CD4-positive, CD25-positive, alpha-beta regulatory T cell (primary cell): ENCODE data around the gene DIS3L. TPM values are rescaled to one million over a fixed set of nuclear protein-coding genes. Genes with fewer than 3 reads are reported as not detected.
"Not testable (repeated sequence)": the region's sequence is repeated elsewhere in the genome, so short reads cannot be mapped to it uniquely, and the experiment has no call there.

Source experiments
- ATAC-seq, 2 donors: fragments of 150-1000 bp; cut with Tn5 transposase; one replicate each; pipeline ENCODE4 v1.10.0; 2021; ENCODE audit warnings: low read depth in 2 of 2, moderate number of reproducible peaks in 2 of 2, moderate library complexity in 1 of 2
- DNase-seq, 3 donors: peaks; one replicate each; pipeline versions ENCODE4 v3.0.0 to v3.0.0-alpha.2; 2012 to 2022; ENCODE audit warnings: mixed read lengths in 1 of 3
- H3K27ac ChIP-seq: one replicate; pipeline ENCODE4 v1.7.0; 2013; ENCODE audit warnings: mild to moderate bottlenecking, low read length; ENCODE audit not compliant: insufficient read depth, poor library complexity, severe bottlenecking
- H3K27me3 ChIP-seq: one replicate; pipeline ENCODE4 v1.7.0; 2013; ENCODE audit warnings: low read length; ENCODE audit not compliant: control insufficient read depth, insufficient read depth
- H3K36me3 ChIP-seq: one replicate; pipeline ENCODE4 v1.7.0; 2013; ENCODE audit warnings: mild to moderate bottlenecking, low read length, moderate library complexity; ENCODE audit not compliant: control insufficient read depth, insufficient read depth
- H3K4me1 ChIP-seq: 2 replicates; pipeline ENCODE4 v1.7.0; 2013; ENCODE audit warnings: mild to moderate bottlenecking, low read length; ENCODE audit not compliant: insufficient read depth, control insufficient read depth, poor library complexity, severe bottlenecking
- H3K4me3 ChIP-seq: one replicate; pipeline ENCODE4 v1.7.0; 2013; ENCODE audit warnings: low read depth, mild to moderate bottlenecking, low read length, moderate library complexity
- H3K9me3 ChIP-seq, 2 experiments: 1 replicate in 1 of 2; 2 replicates in 1 of 2; pipeline ENCODE4 v1.7.0; 2013; ENCODE audit warnings: low read length in 2 of 2, mild to moderate bottlenecking in 1 of 2, moderate library complexity in 1 of 2; ENCODE audit not compliant: control insufficient read depth in 2 of 2
- H3K27ac Mint-ChIP-seq, 3 donors: one replicate each; pipeline ENCODE4 v1.8.0; 2020 to 2022; ENCODE audit warnings: mild to moderate bottlenecking in 3 of 3, mixed read lengths in 3 of 3, moderate library complexity in 2 of 3
- H3K27me3 Mint-ChIP-seq: one replicate; pipeline ENCODE4 v1.8.0; 2022; ENCODE audit warnings: mild to moderate bottlenecking, mixed read lengths
- H3K36me3 Mint-ChIP-seq: one replicate; pipeline ENCODE4 v1.8.0; 2020; ENCODE audit warnings: mixed read lengths
- H3K4me1 Mint-ChIP-seq, 4 donors: one replicate each; pipeline ENCODE4 v1.8.0; 2020 to 2022; ENCODE audit warnings: mixed read lengths in 4 of 4, mild to moderate bottlenecking in 1 of 4
- H3K4me3 Mint-ChIP-seq, 4 donors: one replicate each; pipeline ENCODE4 v1.8.0; 2020 to 2022; ENCODE audit warnings: mild to moderate bottlenecking in 4 of 4, mixed read lengths in 4 of 4, moderate library complexity in 3 of 4
- H3K9me3 Mint-ChIP-seq, 7 donors: one replicate each; pipeline ENCODE4 v1.8.0; 2020 to 2022; ENCODE audit warnings: mixed read lengths in 7 of 7, mild to moderate bottlenecking in 3 of 7, moderate library complexity in 2 of 7
- polyA plus RNA-seq, 4 donors: library from polyadenylated mRNA; unstranded; fragments of 300-500 nt; fragmentation: Illumina TruSeq; gene quantifications; one replicate each; pipeline ENCODE4 v1.2.3, GENCODE V29; 2021
- total RNA-seq: library from RNA; stranded (reverse); gene quantifications from one replicate; pipeline ENCODE4 v1.2.3, GENCODE V29; 2022

Gene DIS3L
- total and polyA plus RNA-seq, 5 donors from 2014 or later = 23.4 to 35.9 (median 27.4) TPM

DNA sequence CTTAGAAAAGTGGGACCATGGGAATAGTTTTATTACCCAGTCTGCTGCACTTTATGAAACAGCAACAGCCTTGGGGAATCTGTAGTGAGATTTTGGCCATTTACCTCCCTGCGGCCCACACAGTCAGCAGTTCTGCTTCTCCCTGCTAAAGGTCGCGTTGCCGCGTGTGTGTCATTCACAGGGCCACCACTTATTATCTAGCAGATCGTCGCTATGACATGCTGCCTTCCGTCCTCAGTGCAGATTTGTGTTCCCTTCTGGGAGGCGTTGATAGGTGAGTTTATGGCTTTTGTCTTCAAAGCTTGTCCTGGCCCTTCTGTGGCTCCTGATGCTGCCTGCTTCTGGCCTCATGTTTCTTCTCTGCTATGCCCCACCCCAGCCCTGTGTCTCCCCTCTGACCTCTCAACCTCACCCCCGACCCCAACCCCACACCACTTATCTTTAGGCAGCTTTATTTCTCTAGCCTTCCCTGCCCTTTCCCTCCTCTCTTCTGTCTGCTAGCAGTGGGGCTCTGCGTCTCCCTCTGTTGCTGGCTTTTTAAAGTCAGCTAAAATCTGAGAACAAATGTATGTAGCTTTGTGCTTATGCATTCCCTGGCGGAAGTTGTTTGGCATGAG, 30.1 kb downstream of the DIS3L start:
- no peak for DNase-seq
- Histone ChIP-seq H3K9me3 (no peaks in the 10 kb centered on the region), H3K27ac (no peak overlapping the region), H3K4me3 (no peak overlapping the region), H3K4me1 (no peaks in the 10 kb centered on the region), H3K36me3 (peaks cover 86% of the 10 kb centered on the region), H3K27me3 (no peaks in the 10 kb centered on the region)
- Mint-ChIP-seq H3K36me3 (peaks cover 33% of the 10 kb centered on the region), H3K4me1 (peaks cover 0 to 5% (median 0%) of the 10 kb centered on the region in 4 donors), H3K4me3 (no peak overlapping the region), H3K27ac (peak overlapping the region; percentile 18 to 58 (median 37)), H3K9me3 (no peaks in the 10 kb centered on the region), H3K27me3 (no peaks in the 10 kb centered on the region)
- ATAC-seq = no peak

DNA sequence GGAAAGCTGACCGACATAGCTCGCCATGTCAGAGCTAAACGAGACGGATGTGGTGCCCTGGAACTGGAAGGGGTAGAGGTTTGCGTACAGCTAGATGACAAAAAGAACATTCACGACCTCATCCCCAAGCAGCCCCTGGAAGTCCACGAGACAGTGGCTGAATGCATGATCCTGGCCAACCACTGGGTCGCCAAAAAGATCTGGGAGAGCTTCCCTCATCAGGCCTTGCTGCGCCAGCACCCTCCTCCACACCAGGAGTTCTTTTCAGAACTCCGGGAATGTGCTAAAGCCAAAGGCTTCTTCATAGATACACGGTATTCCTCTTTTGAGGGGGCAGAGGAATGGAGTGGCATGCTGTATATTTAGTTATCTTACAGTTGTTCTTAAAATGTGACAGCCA, 32.7 kb downstream of the DIS3L start:
- H3K4me3 Mint-ChIP-seq = no peak overlapping the region
- H3K4me3 ChIP-seq = no peak overlapping the region
- H3K27ac ChIP-seq = no peak overlapping the region
- DNase-seq (no peak), ATAC-seq (no peak)
- no peaks in the 10 kb centered on the region for H3K9me3 ChIP-seq
- peaks cover 31% of the 10 kb centered on the region for H3K36me3 Mint-ChIP-seq
- H3K4me1 ChIP-seq = no peaks in the 10 kb centered on the region
- no peaks in the 10 kb centered on the region for H3K27me3 ChIP-seq
- no peaks in the 10 kb centered on the region for H3K9me3 Mint-ChIP-seq
- H3K27me3 Mint-ChIP-seq = no peaks in the 10 kb centered on the region
- no peak overlapping the region for H3K27ac Mint-ChIP-seq
- H3K4me1 Mint-ChIP-seq = peaks cover 0 to 5% (median 0%) of the 10 kb centered on the region in 4 donors
- H3K36me3 ChIP-seq = peaks cover 87% of the 10 kb centered on the region

DNA sequence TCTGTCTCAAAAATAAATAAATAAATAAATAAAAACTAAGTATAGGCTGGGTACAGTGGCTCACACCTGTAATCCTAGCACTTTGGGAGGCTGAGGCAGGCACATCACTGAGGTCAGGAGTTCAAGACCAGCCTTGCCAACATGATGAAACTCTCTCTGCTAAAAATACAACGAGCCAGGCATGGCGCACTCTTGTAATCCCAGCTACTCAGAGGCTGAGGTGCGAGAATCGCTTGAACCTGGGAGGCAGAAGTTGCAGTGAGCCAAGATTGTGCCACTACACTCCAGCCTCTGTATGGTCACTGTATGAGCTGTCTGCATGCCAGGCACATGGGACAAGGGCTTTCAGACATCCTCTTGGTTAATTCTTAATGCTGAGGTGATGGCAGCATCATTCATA, 34.4 kb downstream of the DIS3L start:
- no peak overlapping the region for H3K27ac ChIP-seq
- Mint-ChIP-seq H3K36me3 (peaks cover 31% of the 10 kb centered on the region), H3K4me1 (peaks cover 0 to 5% (median 0%) of the 10 kb centered on the region in 4 donors), H3K9me3 (no peaks in the 10 kb centered on the region), H3K27me3 (no peaks in the 10 kb centered on the region), H3K4me3 (no peak overlapping the region), H3K27ac (peak overlapping the region in 1 of 3 donors; percentile 46)
- DNase-seq = no peak
- H3K36me3 ChIP-seq = peaks cover 86% of the 10 kb centered on the region
- no peaks in the 10 kb centered on the region for H3K27me3 ChIP-seq
- H3K4me1 ChIP-seq = no peaks in the 10 kb centered on the region
- ATAC-seq = no peak
- no peak overlapping the region for H3K4me3 ChIP-seq
- no peaks in the 10 kb centered on the region for H3K9me3 ChIP-seq

DNA sequence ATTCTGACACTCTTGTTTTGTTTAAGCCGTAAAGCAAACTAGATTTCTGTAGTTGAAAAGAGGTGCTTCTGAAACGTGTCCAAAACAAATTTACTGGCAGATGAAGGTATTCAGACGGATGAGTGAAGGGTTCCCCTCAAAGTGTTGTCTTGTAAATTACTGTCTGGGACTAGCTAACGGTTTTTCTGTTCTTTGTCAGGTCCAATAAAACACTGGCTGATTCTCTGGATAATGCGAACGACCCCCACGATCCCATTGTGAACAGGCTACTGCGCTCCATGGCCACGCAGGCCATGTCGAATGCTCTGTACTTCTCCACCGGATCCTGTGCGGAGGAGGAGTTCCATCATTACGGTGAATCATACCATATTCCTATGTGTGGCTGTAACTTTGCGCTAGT, 35.4 kb downstream of the DIS3L start:
- H3K36me3 Mint-ChIP-seq = peaks cover 29% of the 10 kb centered on the region
- H3K4me1 ChIP-seq = no peaks in the 10 kb centered on the region
- peaks cover 83% of the 10 kb centered on the region for H3K36me3 ChIP-seq
- no peak for ATAC-seq
- no peaks in the 10 kb centered on the region for H3K9me3 Mint-ChIP-seq
- no peak overlapping the region for H3K4me3 ChIP-seq
- H3K4me1 Mint-ChIP-seq = peaks cover 0 to 5% (median 0%) of the 10 kb centered on the region in 4 donors
- H3K9me3 ChIP-seq = no peaks in the 10 kb centered on the region
- no peak overlapping the region for H3K27ac ChIP-seq
- H3K27ac Mint-ChIP-seq = no peak overlapping the region
- no peak overlapping the region for H3K4me3 Mint-ChIP-seq
- no peaks in the 10 kb centered on the region for H3K27me3 ChIP-seq
- no peaks in the 10 kb centered on the region for H3K27me3 Mint-ChIP-seq
- DNase-seq = no peak

DNA sequence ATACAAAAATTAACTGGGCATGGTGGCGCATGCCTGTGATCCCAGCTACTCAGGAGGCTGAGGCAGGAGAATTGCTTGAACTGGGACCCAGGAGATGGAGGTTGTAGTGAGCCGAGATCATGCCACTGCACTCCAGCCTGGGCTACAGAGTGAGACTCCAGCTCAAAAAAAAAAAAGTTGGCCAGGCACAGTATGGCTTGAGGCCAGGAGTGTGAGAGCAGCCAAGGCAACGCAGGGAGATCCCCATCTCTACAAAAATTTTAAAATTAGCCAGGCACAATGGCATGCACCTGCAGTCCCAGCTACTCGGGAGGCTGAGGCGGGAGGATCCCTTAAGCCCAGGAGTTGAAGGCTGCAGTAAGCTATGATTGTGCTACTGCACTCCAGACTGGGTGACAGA, 55.2 kb downstream of the DIS3L start:
- not testable (repeated sequence) for H3K4me3 Mint-ChIP-seq, ATAC-seq, H3K27me3 ChIP-seq, H3K9me3 Mint-ChIP-seq, H3K9me3 ChIP-seq, H3K36me3 ChIP-seq, H3K4me1 Mint-ChIP-seq, H3K27ac ChIP-seq, H3K4me1 ChIP-seq, DNase-seq, H3K27ac Mint-ChIP-seq, H3K27me3 Mint-ChIP-seq, H3K4me3 ChIP-seq
- peaks cover 21% of the 10 kb centered on the region for H3K36me3 Mint-ChIP-seq

DNA sequence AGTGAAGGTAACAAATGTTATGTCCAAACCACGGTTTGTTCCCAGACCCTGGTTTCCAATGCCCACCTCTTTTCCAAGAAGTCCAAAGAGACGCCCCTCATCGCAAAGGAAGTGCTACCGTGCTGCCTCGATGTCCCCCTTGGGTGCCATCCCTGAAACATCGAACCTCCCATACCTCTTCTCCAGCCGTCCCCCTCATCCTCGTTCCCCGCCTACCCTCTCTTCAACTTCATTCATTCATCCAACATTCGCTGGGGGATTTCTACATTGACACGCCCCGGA, 62.6 kb downstream of the DIS3L start:
- Histone ChIP-seq H3K4me3 (peak overlapping the region; percentile 80), H3K9me3 (no peaks in the 10 kb centered on the region), H3K36me3 (no peaks in the 10 kb centered on the region), H3K4me1 (peaks cover 7% of the 10 kb centered on the region), H3K27ac (peak overlapping the region; percentile 77), H3K27me3 (no peaks in the 10 kb centered on the region)
- DNase-seq (no peak), ATAC-seq (no peak)
- peak overlapping the region; percentile 92 to 98 (median 93) for H3K27ac Mint-ChIP-seq
- peaks cover 0 to 5% (median 0%) of the 10 kb centered on the region in 7 donors for H3K9me3 Mint-ChIP-seq
- H3K4me3 Mint-ChIP-seq = peak overlapping the region; percentile 89 to 100 (median 95)
- no peaks in the 10 kb centered on the region for H3K27me3 Mint-ChIP-seq
- H3K4me1 Mint-ChIP-seq = peaks cover 12 to 32% (median 19%) of the 10 kb centered on the region in 4 donors
- H3K36me3 Mint-ChIP-seq = peaks cover 6% of the 10 kb centered on the region

DNA sequence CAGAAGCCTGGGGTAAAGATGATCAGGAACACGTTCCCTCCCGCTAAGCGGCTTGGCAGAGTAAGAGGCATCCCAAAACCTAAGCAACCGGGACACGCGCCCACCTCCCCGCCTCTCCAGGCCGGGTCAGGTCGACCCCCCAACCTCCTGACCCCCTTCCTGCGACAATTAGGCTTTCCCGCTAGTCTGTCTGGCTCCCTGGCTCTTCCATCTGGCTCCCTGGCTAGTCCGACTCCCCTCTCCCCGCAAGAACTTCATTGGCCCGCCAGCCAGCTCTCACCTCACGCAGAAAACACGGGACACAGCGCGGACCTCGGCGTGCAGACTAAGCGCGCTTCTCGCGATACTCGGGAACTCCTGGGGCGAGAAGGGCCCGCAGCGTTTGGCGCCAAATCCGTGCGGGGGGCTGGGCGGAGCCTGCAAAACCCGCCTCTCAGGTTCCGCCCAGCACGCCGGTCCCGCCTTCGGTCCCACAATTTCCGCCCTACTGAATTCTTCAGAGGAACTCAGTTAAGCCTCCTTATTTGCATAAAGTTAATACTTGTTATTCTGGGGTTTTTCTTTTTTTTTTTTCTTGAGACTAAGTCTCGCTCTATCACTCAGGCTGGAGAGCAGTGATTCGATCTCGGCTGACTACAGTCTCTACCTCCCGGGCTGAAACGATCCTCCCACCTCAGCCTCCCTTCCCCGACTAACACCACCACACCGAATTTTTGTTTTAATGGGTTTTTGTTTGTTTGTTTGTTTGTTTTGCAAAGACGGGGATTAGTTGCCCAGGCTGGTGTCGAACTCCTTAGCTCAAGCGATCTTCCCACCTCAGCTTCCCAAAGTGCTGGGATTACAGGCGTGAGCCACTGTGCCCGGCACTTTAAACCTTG, 63.2 kb downstream of the DIS3L start, which contains the start of gene TIPIN:
TIPIN (minus strand) TSS at position 327 of the 878 bp plus-strand sequence. CDS start 3,738 bp downstream, outside the sequence.
- H3K9me3 Mint-ChIP-seq = peaks cover 0 to 5% (median 0%) of the 10 kb centered on the region in 7 donors
- ATAC-seq = peak; percentile 94 to 96
- H3K4me3 Mint-ChIP-seq = peak within 1 kb of the TSS; percentile 89 to 100 (median 95)
- DNase-seq = peak; percentile 95 to 99 (median 97)
- peaks cover 6% of the 10 kb centered on the region for H3K36me3 Mint-ChIP-seq
- Histone ChIP-seq H3K9me3 (no peaks in the 10 kb centered on the region), H3K27ac (peak within 1 kb of the TSS; percentile 77), H3K4me3 (peak within 1 kb of the TSS; percentile 83), H3K27me3 (no peaks in the 10 kb centered on the region), H3K4me1 (peaks cover 7% of the 10 kb centered on the region), H3K36me3 (no peaks in the 10 kb centered on the region)
- no peaks in the 10 kb centered on the region for H3K27me3 Mint-ChIP-seq
- peak within 1 kb of the TSS; percentile 92 to 98 (median 98) for H3K27ac Mint-ChIP-seq
- peaks cover 12 to 32% (median 18%) of the 10 kb centered on the region in 4 donors for H3K4me1 Mint-ChIP-seq
